ENCODE results near the gene NYAP2. TPM values are rescaled to one million over a fixed set of nuclear protein-coding genes. Genes with fewer than 3 reads are reported as not detected.
A peak's percentile ranks its signal among the peaks of the same experiment; 100 is the strongest.

The NYAP2 gene
- total RNA-seq, 1 experiment from 2014 or later, result not detected

DNA sequence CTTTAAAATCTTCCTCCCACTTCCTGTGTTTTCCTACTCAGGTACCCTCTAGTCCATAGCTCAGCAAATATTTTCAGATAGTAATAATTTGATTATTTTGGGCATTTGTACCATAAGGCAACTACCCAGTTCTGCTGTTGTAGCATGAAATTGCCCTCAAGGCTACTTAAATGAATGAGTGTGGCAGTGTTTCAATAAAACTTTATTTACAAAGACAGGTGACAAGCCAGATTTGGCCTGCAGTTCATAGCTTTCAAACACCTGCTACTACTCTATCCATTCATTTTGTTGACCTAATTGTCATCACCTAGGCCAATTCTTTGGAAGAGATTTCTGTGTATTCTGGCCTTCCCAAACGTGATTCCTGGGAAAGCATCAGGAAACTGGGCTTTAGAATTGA lies 28.9 kb downstream of the NYAP2 start:
- no peak for DNase-seq (ENCODE audit: low spot score)

DNA sequence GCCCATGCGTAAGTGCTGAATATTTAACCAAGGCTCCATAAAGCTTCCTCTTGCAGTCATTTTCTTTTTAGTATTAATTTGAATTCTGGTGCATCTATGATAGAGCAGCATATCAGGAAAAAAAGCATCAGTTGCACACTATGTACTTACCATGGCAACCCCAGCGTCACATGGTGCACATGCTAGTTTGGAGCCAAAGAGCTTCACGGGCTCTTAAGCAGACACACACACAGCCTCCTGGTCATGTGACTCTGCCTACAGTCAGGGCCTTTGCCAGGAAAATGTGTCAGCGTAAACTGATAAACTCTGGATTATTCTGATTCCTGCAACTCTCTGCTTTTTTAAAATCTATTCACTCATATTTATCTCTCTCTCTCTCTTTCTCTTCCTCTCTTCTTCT lies 30.2 kb downstream of the NYAP2 start:
- DNase-seq (ENCODE audit: low spot score), result no peak

DNA sequence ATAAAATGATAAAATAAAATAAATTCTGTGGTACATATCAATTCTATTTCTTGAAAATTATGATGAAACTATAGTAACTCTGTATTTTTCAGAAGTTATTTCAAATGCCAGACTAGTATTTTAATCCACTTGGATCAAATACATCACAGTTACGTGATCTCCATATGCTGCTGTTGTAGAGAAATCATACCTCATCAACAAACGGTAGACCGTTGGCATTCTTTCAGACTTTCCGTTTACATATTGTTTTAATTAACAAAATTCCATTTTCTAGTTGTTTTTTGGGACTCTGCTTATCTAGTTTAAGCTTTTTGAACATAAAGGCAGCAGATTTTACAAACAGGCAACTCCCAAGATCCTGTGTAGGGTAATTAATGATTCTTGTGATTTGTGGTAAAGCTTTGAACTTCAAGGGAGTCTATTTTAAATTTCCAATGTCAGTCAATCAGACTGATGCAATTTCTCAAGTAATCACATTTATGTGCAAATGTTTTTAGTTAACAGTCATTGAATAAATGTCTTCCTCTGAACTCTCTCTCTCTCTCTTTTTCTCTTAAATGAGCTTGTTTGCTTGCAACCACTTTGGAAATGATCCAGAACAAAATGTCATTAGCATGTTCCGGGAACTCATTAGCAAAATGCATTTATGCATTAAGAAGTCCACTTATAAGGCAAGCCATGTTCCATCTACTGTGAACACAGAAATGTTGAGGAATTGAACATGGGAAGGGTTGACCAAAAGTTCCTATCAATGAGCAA lies 31.8 kb downstream of the NYAP2 start:
- DNase-seq (ENCODE audit: low spot score), result no peak

DNA sequence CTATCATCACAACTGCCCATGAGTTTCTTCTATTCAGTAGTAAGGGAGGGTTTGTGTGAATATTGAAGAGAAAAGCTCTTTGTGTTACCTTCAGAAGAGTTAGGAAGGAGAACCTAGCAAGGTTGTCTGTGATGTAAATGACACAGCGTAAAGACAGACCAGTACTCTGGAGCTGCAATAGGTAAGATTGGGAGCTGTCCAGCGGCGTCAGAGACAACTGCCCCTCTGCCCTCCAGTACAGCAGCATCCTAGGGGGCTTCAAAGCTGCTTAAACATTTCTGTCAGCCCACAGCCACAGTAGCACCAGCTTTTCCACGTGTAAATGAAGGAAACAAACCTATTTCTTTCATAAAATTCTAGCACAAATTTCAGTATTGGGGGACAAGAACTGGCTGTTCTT lies 34.5 kb downstream of the NYAP2 start:
- DNase-seq (ENCODE audit: low spot score), result no peak

DNA sequence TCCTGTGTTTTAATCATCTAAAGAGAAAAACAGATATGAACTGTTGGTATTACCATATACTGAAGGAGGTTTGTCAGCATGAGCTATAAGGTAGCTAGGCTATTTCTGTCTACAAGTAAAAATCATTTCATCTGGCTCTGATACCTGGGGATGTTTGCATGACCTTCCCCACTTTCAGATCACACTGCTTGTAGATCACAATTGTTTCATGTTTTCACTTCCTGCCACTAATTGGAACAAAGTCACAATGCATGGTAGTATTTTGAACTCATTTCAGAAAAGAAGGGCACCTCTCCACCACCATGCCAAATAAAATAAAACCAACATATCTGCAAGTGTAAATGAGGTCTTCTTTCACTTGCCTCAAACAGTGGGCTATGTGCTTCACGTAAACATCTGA lies 37.8 kb downstream of the NYAP2 start:
- no peak for DNase-seq (ENCODE audit: low spot score)

DNA sequence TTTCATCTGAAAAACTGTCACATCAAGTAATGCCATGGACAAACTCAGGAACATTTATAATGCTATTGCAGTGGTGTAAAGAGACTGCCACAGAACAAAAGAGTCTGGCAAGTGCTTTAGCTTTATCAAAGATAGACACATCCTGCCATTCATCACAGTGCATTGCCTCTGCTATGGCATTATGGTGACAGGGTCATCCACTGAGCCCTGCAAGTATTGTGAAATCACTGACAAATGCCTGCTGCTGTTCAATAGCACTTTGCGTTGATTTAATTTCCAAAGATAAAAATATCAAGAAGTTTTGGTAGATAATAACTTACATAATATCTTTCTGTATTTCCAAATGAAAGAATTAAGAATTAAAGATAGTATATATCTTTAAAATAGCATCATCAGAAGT lies 38.7 kb downstream of the NYAP2 start:
- no peak for DNase-seq (ENCODE audit: low spot score)

DNA sequence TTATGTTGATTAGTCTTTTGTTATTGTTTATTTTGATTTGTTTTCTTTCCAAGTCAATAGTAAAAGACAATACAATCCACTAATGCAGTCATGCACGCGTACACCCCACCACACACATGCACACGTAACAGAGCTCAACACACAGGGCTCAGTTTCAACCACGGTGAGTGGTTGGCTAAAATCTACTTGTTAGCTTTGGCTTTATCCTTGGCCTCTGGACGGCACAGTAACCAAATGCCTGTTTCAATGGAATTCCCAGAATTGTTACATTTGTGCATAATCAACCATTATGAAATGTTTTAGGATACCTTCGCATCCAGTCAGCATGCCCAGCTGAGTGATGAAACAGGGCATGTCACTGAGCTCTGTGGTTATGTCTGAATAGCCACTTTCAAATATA lies 53.2 kb downstream of the NYAP2 start:
- no peak for DNase-seq (ENCODE audit: low spot score)

DNA sequence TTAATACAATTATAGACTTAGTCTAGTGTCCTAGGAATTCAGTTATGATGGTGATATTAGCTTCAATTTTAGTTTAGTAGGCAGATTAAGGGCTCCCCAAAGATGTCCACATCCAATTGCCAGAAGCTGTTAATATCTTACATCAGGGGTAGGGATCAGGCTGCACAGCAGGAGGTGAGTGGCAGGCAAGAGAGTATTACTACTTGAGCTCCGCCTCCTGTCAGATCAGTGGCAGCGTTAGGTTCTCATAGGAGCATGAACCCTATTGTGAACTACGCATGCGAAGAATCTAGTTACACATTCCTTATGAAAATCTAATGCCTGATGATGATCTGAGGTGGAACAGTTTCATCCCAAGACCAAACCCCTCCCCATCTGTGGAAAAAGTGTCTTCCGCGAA lies 54.9 kb downstream of the NYAP2 start:
- no peak for DNase-seq (ENCODE audit: low spot score)

DNA sequence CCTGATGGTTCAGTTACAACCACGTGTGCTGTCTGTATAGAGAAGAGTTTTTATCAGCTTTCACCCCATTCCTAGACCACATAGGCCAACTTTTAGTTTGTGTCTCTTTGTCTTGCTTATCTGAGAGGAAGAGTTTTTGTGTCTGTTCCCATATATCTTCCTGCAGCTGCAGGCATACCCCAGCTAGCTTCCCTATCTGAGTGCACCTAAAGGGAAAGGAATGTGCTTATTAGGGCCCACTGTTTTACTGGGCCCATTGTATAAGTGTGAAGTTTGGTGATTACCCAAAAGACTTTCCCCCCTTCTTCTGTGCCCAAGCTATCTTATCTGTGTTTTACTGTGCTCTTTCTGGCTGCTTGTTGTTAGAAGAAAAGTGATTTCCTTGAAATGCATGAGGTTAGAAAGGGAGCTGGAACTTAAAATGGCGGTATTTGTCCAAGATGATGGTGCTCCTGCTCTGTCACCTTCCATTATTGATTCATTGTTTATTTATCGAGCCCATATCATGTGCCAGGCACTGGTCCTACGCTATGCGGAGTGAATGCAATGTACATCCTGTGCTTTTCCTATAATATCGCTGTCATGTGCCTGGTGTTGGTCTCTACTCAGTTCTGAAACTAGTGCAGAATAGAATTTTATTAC lies 57.2 kb downstream of the NYAP2 start:
- no peak for DNase-seq (ENCODE audit: low spot score)

DNA sequence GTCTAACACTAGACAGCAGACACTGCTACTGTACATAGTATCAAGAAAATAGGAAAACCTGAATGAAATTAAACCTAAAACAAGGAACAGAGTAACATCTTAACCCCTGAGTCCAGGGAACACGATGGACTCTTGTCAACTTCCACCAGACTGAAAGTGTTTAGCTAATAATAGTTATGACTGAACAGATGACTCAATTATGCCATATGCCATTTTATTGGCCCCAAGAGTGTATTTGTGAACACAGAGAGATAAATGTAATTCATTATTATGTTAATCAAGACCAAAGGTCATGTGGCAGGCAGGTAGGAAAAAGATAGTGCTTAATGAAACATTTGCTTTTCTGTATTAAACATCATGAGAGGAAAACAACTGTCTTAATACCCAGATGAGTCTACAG lies 58.0 kb downstream of the NYAP2 start:
- DNase-seq (ENCODE audit: low spot score), result no peak

DNA sequence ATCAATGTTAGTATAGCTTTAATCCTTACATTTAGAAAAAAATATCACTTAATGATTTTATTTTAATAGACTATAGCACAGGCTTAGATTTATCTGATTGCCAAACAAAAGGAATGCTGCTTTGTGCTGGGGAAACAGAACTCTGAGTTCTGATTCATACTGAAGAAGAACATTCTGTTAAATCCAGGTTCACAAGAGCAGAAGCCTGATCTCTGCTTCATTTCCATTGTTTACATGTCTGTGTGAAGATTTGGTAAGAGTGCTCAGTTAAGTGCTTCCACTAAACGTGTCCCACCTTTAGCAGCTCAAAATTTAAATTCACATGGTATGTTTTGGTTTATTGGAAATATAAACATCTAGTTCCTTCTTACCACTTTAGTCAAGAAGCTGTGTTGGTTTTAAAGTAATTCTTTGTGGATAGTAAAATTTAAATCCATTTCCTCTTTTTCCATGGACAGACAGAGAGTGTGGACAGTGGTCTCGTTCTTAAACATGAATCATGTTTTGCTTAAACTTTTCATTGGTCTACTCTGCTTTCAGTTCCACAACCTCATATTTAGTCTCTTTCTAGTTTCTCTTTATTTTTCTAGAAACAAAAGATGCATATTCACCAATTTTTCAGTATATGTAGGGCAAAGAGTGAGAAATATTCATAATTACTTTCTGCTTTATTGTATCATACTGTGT lies 59.1 kb downstream of the NYAP2 start:
- no peak for DNase-seq (ENCODE audit: low spot score)

DNA sequence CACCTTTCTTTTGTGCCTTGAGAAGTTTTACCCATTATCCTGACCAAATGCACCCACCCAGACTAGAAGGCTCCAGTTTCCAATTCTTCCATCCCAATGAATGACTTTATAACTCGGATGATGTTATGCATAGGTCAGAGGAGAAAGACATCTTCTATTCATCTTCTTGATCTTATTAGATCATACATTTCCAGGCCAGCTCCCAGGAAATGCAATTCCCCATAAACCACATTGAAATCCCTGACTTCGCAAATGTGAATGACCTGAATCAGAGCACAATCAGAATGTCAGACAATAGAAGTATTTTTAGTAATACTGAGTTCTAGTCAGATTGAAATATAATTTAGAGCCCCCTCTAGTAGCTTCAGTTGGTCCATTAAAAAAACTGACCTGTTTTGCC lies 62.9 kb downstream of the NYAP2 start:
- no peak for DNase-seq (ENCODE audit: low spot score)

DNA sequence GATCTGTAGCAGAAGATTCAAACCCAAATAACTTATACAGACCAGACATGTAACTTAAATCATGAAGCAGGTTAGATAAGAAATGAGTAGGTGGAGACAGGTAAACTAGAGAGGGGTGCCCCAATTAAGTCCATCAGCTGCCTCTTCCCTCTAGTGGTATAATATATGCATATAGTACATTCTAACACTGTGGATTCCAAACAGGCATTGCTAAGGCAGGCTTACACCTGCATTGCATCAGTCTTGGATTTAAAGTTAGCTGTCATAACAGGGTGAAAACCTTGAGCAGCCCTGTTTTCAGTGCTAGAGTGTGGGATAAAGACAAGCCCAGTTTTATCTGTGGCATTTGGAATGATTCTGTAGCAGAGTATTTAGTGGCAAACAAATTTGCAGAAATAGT lies 63.4 kb downstream of the NYAP2 start:
- no peak for DNase-seq (ENCODE audit: low spot score)

DNA sequence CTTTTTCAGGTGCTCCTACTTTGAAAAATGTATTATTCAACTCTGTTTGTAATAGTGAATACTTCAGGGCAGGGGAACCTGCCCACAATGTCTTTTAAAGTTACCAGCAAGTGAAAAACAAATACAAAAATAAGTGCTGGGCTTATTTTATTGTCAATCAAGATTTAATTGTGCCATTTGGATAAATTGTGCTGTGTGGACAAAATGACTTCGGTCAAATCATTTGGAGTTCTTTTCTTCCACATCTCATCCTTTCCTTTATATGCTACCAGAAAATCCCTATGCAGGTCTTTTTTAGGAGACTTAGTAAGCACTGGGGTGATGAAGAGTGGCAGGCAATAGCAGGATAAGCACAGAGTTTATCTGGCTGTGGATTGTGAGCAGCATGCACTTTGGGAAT lies 63.9 kb downstream of the NYAP2 start:
- DNase-seq (ENCODE audit: low spot score), result no peak

DNA sequence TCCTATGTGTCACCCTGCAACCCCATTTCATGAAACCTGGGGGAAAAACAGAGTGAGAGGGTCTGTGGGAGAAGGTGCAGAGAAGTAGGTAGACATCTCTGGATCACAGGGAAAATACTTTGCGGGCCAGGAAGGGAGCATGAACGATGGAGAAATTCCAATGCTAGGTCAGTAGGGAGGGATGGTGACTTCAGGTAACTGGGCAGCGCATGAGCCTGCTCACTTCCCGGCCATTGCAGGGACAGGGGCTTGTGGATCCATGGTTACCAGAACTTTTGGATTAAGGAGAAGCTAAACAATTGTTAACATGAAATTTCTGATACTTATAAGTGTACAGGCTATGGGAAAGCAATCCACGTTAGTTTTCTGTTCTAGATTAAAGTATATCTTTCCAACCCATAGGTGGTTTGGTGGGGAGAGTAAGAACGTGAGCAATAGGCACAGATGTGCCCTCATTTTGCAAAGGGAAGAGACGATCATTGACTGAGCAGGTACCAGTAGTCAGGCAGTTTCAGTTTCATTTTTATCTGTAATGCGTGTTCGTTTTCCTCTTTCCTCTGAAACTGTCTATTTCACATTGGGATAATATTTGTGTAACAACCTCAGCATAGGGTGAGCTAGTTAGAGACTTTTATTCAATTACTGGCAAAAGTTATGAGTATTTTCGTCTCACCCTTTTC lies 65.0 kb downstream of the NYAP2 start:
- DNase-seq (ENCODE audit: low spot score), result peak; percentile 22

DNA sequence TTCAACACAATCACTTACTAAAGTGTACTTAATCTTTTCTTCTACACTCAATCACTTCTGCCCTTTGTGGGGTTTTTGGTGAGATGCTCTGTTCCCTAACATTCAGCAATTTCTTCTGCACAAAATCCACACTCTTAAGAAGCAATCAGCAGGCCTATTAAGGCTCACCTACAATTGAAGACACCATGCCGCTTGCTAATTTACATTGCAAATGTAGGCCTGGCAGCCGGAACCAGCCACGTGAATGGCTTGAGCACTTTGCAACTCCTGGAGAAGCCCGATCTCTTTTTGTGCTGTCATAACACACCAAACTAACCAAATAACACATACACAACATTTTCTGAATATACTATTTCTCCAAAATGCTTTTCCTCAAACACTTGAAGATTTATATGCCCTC lies 66.3 kb downstream of the NYAP2 start:
- no peak for DNase-seq (ENCODE audit: low spot score)

DNA sequence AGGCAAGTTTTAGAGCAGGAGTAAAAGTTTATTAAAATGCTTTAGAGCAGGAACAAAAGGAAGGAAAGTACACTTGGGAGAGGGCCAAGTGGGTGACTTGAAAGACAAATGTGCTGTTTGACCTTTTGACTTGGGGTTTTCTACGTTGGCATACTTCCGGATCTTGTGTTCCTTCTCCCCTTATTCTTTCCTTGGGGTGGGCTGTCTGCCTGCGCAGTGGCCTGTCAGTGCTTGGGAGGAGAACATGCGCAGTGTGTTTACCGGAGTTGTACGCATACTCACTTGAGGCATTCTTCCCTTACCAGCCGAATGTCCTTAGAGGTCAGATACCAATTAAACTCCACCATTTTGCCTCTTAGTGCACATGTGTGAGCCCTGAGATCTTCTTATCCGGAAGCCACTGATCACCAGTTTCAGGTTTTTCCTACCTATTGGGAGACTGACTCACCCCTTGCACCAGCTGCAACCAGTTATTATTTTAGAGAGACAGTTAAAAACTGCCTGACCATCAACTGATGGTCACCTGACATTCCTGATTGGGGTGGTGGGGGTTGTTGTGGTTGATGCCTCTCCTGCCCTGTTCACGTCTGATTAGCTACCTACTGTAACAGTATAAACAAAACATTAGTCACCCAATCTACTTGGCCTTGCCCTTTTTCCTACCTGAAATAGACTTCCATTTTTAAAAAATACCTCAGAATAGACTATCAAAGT lies 67.5 kb downstream of the NYAP2 start:
- peak; percentile 33 for DNase-seq (ENCODE audit: low spot score)

DNA sequence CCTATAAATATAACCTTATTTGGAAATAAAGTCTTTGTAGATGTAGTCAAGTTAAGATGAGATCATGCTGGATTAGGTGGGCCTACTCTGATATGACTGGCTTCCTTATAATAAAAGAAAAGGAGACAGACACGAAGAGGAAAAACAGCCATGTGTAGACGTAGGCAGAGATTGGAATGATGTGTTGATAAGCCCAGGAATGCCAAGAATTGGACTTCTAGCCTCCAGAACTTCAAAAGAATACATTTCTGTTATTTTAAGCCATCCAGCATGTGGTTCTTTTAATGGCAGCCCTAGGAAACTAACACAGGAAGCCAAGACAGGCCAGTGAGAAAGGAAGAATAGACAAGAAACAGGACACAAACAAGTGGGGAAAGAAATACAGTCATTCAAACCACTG lies 68.6 kb downstream of the NYAP2 start:
- DNase-seq (ENCODE audit: low spot score), result peak; percentile 36

DNA sequence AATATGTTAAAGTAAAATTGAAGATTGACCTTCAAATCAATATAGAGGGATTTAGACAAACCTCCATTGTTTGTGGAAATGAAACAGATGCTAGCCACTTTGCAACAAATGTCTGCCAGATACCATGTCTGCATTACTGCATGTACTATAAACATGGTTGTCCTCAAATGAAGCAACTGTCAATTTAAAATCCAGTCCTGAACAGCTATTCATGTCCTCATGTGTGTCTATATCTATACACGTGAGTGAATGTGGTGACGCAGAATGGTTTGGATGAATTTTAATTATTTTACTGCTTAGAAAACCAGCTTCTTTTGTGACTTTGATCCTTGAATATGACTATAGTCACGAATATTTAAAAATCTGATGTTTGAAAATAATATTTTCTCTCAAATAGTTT lies 71.5 kb downstream of the NYAP2 start:
- no peak for DNase-seq (ENCODE audit: low spot score)

DNA sequence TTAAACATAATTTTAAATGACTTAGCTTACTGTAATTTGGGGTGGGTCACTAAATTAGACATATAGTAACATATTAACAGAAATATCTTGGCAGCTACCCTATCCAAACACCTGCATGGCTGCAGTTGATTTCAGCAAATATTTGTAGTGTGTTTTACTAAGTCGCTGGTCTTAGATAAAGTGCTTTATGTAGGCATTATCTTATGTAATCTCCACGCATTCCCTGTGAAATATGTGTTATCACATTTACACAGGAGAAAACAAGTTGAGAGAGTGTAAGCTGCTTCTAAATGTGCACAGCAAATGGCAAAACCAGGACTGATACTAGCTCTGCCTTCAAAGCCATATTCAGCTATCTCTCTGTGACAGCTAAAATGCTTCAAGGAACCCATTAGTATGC lies 72.0 kb downstream of the NYAP2 start:
- no peak for DNase-seq (ENCODE audit: low spot score)

DNA sequence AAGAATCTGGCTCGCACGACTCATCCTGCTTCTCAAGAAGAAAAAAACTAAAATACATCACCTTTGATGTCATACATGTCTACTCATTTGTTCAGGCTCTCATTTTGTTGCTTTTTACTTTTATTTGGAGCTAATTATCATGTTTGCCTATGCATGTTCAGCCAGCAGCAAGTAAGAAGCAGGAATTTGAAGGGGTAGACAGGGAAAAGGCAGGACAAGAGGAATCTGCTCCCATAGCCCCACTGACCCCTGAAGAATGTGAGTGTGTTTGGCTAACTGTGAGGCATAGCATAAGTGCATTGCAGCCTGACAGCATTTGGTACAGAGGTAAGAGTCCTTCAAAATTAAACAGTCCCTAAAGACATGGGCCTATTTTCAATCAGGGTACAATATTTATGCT lies 72.7 kb downstream of the NYAP2 start:
- no peak for DNase-seq (ENCODE audit: low spot score)

DNA sequence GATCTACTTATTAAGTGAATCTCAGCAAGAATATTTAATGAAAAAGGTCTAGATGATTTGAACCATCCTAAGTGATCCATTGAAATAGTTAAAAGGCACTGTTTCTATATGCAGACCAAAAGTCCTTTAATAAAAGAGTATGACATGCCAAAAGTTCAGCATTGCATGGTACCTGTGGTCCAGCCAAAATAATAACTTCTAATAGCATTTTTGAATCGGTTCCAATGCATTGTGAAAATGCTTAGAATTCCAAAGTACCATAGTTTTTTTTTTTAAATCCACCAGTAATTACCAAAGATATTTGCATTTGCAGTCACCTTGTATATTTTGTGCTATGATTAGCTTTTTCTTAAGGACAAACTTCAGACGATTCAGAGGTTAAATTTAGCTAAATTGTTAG lies 79.9 kb downstream of the NYAP2 start:
- DNase-seq (ENCODE audit: low spot score), result peak; percentile 44
